Effector memory CD4-positive, alpha-beta T cell (primary cell): ENCODE results near the gene PDGFD.

ENCODE experiments used
- DNase-seq, 3 donors: peaks; one replicate each; pipeline ENCODE4 v3.0.0-alpha.2; 2020
- H3K27ac ChIP-seq: 2 replicates; pipeline ENCODE4 v1.7.0; 2013; ENCODE audit warnings: mild to moderate bottlenecking, low read length, moderate library complexity; ENCODE audit not compliant: insufficient read depth, poor library complexity, severe bottlenecking
- H3K27me3 ChIP-seq: replicated peaks from 2 replicates; pipeline ENCODE4 v1.7.0; 2013; ENCODE audit warnings: mild to moderate bottlenecking, low read length; ENCODE audit not compliant: insufficient read depth, control insufficient read depth, poor library complexity, severe bottlenecking
- H3K36me3 ChIP-seq: 2 replicates; pipeline ENCODE4 v1.7.0; 2013; ENCODE audit warnings: mild to moderate bottlenecking, low read length, moderate library complexity; ENCODE audit not compliant: control insufficient read depth, insufficient read depth
- H3K4me1 ChIP-seq: 2 replicates; pipeline ENCODE4 v1.7.0; 2013; ENCODE audit warnings: low read length, mild to moderate bottlenecking; ENCODE audit not compliant: control insufficient read depth, insufficient read depth, poor library complexity, severe bottlenecking
- H3K4me3 ChIP-seq: 2 replicates; pipeline ENCODE4 v1.7.0; 2013; ENCODE audit warnings: low read length, low read depth, mild to moderate bottlenecking; ENCODE audit not compliant: insufficient read depth, poor library complexity, severe bottlenecking
- H3K9me3 ChIP-seq: 2 replicates; pipeline ENCODE4 v1.7.0; 2013; ENCODE audit warnings: mild to moderate bottlenecking, low read length, moderate library complexity; ENCODE audit not compliant: control insufficient read depth

PDGFD gene

GRCh38 chr11:104163100-104164027 is 583 bp downstream of the PDGFD start:
- H3K27me3 ChIP-seq, result no peaks in the 10 kb centered on the region
- no peaks in the 10 kb centered on the region for H3K9me3 ChIP-seq
- H3K4me3 ChIP-seq, result no peak overlapping the region
- peaks cover 2% of the 10 kb centered on the region for H3K4me1 ChIP-seq
- no peak overlapping the region for H3K27ac ChIP-seq
- no peaks in the 10 kb centered on the region for H3K36me3 ChIP-seq
- no peak for DNase-seq

DNA sequence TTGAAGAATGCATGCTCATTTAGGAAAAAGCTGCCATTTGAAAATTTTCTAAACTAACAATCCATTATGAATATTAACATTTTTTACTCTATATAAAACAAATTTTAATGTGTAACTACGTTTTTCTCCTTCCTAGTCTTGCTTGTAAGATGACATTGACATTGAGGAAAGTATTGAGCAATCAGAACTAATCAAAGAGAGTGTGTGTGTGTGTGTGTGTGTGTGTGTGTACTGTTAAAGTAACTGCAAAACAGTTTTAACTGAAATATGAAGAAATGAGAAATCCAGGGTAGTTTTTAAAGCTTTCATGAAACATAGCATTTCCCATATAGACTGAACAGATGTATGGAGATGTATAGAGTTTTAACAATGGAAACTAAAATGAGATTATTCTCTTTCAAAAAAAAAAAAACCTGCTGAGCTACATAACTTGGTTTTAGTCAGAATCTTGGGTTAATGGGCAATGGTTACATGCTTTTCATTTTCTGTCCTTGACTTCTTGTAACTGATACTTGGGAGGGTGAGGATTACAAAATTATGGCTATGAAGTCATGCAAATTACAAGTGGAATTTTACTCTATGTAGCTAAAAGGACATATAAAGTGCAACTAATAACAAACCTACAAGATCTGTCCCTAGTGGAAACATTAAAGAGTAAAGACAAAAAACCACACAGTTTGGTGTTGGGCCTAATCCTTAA is 2.0 kb downstream of the PDGFD start:
- Histone ChIP-seq H3K36me3 (no peaks in the 10 kb centered on the region), H3K27me3 (no peaks in the 10 kb centered on the region), H3K27ac (no peak overlapping the region), H3K9me3 (no peaks in the 10 kb centered on the region), H3K4me3 (no peak overlapping the region), H3K4me1 (peaks cover 2% of the 10 kb centered on the region)
- DNase-seq, result no peak

DNA sequence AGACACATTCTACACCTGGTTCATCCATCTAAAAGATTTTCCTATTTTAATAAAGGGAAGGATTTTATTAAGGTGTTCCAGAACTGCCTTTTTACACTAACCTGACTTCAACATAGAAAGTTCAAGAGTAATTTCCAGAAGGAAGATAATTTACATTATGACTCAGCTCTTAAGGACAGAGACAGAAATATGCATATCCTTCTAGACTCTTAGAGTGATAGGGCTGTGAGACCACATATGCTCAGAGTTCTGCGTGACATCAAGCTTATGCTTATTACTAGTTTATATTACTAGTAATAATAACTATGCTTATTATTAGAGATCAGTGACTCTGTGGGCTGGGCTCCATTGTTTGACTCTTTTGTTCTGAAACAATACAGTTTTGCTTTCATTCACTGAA is 4.6 kb downstream of the PDGFD start:
- H3K4me1 ChIP-seq, result peaks cover 2% of the 10 kb centered on the region
- H3K9me3 ChIP-seq, result no peaks in the 10 kb centered on the region
- H3K27me3 ChIP-seq, result no peaks in the 10 kb centered on the region
- H3K27ac ChIP-seq, result no peak overlapping the region
- no peak overlapping the region for H3K4me3 ChIP-seq
- no peaks in the 10 kb centered on the region for H3K36me3 ChIP-seq
- no peak for DNase-seq

- Histone ChIP-seq H3K27ac (no peak overlapping the region), H3K9me3 (no peaks in the 10 kb centered on the region), H3K4me3 (no peak overlapping the region), H3K36me3 (no peaks in the 10 kb centered on the region), H3K27me3 (no peaks in the 10 kb centered on the region), H3K4me1 (no peaks in the 10 kb centered on the region)
- no peak for DNase-seq
Observed at GRCh38 chr11:104155375-104155774, 8.6 kb downstream of the PDGFD start.

DNA sequence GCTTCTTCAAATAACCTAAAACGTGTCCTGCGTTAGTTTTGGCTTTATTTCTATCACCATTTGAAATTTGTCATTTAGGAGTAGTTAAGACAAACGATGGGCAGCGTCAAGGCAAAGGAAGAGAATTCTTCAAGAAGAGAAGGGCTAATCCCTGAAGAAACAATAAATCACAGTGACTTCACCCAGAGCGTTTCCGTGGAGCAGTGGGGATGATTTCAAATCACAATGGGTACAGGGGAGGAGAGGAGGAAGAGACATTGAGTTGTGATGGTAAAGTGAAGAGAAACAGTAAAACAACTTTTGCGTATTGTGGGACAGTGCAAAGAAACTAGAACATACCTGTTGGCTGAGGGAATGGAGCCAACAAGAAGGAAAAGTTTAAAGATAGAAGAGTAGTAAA is 9.7 kb downstream of the PDGFD start:
- no peaks in the 10 kb centered on the region for H3K27me3 ChIP-seq

GRCh38 chr11:104152941-104153505 is 10.9 kb downstream of the PDGFD start:
- Histone ChIP-seq H3K9me3 (no peaks in the 10 kb centered on the region), H3K4me1 (no peaks in the 10 kb centered on the region), H3K36me3 (no peaks in the 10 kb centered on the region), H3K27ac (no peak overlapping the region), H3K27me3 (no peaks in the 10 kb centered on the region), H3K4me3 (no peak overlapping the region)
- DNase-seq, result no peak

More for the DNA sequence above, 9.7 kb downstream of the PDGFD start:
- Histone ChIP-seq H3K9me3 (no peaks in the 10 kb centered on the region), H3K4me3 (no peak overlapping the region), H3K27ac (no peak overlapping the region), H3K36me3 (no peaks in the 10 kb centered on the region), H3K4me1 (no peaks in the 10 kb centered on the region)
- no peak for DNase-seq

- no peak for DNase-seq
- no peaks in the 10 kb centered on the region for H3K27me3 ChIP-seq
- H3K27ac ChIP-seq, result no peak overlapping the region
- no peaks in the 10 kb centered on the region for H3K9me3 ChIP-seq
- no peak overlapping the region for H3K4me3 ChIP-seq
- H3K36me3 ChIP-seq, result no peaks in the 10 kb centered on the region
- H3K4me1 ChIP-seq, result no peaks in the 10 kb centered on the region
Observed at GRCh38 chr11:104151404-104152204, 12.3 kb downstream of the PDGFD start.

DNA sequence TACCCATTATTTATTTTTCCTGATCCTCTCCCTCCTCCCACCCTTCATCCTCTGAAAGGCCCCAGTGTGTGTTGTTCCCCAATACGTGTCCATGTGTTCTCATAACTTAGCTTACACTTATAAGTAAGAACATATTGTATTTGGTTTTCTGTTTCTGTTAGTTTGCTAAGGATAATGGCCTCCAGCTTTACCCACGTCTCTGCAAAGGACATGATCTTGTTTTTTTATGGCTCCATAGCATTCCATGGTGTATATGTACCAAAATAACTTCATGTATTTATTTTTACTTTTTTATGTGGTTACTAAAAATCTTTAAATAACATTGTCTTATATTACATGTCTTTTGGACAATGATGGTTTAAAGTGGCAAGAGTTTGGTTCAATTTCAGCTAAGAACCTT is 15.2 kb downstream of the PDGFD start:
- Histone ChIP-seq H3K27ac (no peak overlapping the region), H3K36me3 (no peaks in the 10 kb centered on the region), H3K4me3 (no peak overlapping the region), H3K27me3 (no peaks in the 10 kb centered on the region), H3K4me1 (no peaks in the 10 kb centered on the region), H3K9me3 (no peaks in the 10 kb centered on the region)
- DNase-seq, result no peak

- no peaks in the 10 kb centered on the region for H3K27me3 ChIP-seq
- no peaks in the 10 kb centered on the region for H3K9me3 ChIP-seq
- DNase-seq, result no peak
- no peak overlapping the region for H3K27ac ChIP-seq
- no peaks in the 10 kb centered on the region for H3K36me3 ChIP-seq
- no peak overlapping the region for H3K4me3 ChIP-seq
- H3K4me1 ChIP-seq, result no peaks in the 10 kb centered on the region
Observed at GRCh38 chr11:104148074-104148473, 15.9 kb downstream of the PDGFD start.
